DOHH2 (cell line): ENCODE measurements around the gene TRIOBP.

ENCODE experiments used
- CTCF ChIP-seq: fragments of 200-600 bp; sonication (generic); IDR thresholded peaks from one replicate; pipeline ENCODE4 v1.5.1; 2014; ENCODE audit warnings: antibody characterized with exemption, mild to moderate bottlenecking, low read depth, low read length; ENCODE audit not compliant: poor library complexity, severe bottlenecking
- EZH2phosphoT487 ChIP-seq: fragments of 200-600 bp; sonication (generic); IDR thresholded peaks from 2 replicates; pipeline ENCODE4 v1.6.1; 2017; ENCODE audit warnings: borderline replicate concordance, mild to moderate bottlenecking, antibody characterized with exemption, low read length, moderate library complexity, mixed read lengths

- no peak for TF ChIP-seq EZH2phosphoT487
- TF ChIP-seq CTCF: no peak
Measured at GRCh38 chr22:37709445-37709765, 12.6 kb downstream of the TRIOBP start.
